HG02623 (cell line): ENCODE measurements around the gene ZNF888.
A peak's percentile ranks its signal among the peaks of the same experiment; 100 is the strongest.
"Not testable (repeated sequence)": the region's sequence is repeated elsewhere in the genome, so short reads cannot be mapped to it uniquely, and the experiment has no call there.

Experiments used
- ATAC-seq: cut with Tn5 transposase; IDR thresholded peaks from one replicate; pipeline ENCODE4 v1.9.1; 2021; ENCODE audit warnings: moderate library complexity; ENCODE audit not compliant: unreplicated experiment

Gene ZNF888

DNA sequence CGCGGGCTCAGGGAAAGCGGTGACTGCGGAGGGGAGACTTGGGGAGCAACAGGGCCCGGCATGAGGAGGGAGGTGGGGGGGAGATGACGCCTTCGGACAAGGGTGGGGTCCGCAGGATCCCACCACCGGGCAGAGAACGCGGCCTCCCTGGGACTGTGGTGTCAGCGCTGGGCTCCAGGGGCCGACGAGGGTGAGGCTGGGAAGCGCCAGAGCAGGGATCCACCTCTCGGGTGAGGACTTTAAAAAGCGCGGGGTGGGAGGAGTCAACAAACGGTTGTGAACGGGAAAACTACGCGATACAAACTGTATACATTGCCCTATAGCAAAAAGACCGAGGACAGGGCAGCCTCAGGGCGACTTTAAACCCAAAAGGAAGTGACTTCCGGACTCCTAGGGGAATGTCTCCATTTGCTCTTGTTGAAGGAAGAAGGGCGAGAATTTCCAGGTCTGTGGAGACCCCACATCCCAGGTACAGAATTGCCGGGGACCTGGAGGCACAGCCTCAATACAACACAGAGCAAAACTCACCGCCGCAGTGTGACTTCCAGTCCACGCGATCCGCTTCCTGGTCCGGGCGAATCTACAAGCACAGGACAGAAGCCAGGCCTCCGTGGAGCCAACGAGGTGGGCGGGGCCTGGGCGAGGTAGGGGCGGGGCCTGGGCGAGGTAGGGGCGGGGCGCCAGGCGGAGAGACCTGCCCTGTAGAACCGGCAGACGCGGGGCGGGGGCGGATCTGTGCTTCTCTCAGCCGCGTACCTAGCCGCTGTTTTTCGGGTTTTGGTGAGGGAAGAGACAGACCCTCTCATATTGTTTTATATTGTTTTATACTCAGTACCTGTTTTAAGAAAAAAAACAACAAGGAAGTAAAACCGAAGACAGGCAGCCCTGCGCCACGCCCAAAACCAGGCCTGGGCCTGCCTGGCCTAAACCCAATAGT is at the start of gene ZNF888:
Gene ZNF888 (minus strand): TSS at position 588 of the 937 bp plus-strand sequence. CDS start 5,555 bp downstream, outside the sequence.
- ATAC-seq: peak; percentile 74

DNA sequence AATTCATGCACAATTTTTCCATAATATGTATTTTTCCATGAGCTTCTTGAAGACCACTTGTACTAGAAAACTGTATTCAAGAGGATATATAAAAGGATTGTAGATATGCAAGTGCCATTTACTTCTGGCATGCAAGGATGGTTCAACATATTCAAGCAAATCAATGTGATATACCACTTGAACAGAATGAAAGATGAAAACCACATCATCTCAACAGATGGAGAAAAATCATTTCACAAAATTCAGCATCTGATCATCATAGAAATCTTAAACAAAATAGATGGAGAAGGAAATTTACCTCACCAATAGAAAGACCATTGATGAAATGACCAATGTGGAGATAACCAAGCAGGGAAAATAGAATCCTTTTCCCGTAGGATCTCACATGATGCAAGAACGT is 44.5 kb upstream of the ZNF888 start:
- ATAC-seq: no peak

DNA sequence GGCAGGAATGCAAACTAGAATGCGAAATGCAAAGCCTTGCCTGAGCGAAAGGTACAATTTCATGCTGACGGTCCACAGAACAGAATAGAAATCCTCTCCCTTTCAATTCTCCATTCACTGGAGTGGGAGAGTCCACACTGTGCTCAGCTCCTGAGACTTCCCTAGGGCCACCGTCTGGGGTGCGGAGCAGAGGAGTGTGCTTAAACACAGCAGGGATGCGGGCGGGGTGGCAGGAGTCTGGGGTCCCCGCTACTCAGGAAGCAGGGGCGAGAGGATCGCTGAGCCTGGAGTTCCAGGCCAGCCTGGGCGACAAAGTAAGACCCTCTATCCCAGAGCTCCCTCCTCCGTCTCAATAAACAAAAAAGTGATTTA is 40.0 kb upstream of the ZNF888 start:
- peak; percentile 11 for ATAC-seq

DNA sequence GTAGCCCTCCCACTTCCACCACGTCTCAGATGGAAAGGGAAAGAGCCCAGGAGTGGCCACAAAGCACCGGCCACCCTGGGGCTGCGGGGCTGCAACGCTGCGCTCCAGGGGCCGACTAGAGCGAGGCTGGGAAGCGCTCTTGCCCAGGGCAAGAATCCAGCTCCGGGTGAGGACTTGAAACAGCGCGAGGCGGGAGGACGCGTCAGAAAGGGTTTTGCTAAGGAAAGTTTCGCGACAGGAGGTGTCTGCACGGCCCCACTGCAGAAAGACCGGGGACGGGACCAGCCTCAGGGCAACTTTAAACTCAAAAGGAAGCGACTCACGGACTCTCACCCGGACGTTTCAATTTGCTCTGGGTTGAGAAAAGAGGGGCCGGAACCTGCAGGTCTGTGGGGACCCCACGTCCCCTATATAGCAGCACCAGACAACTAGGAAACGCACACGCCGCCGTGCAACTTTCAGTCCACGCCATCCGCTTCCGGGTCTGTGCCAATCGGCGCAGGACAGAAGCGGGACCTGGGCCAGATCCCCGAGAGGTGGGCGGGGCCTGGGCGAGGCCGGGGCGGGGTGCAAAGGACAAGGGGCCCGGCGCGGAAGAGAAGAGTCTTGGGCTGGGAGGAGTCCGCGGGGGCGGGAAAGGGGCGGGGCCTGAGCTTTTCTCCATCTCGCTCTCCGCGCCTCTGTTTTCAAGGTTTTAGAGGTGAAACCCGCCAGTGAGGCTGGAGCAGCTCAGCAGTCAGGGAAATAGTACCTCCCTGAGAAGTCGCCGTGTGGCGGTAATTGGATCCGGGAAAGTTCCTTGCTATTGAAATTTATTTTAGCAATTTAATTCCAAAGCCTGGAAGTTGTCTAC is 39.4 kb upstream of the ZNF888 start, which contains the start of gene ZNF816:
Gene ZNF816 (minus strand): TSS at position 488 of the 853 bp plus-strand sequence. CDS start 6,792 bp downstream, outside the sequence.
- peak; percentile 94 for ATAC-seq

DNA sequence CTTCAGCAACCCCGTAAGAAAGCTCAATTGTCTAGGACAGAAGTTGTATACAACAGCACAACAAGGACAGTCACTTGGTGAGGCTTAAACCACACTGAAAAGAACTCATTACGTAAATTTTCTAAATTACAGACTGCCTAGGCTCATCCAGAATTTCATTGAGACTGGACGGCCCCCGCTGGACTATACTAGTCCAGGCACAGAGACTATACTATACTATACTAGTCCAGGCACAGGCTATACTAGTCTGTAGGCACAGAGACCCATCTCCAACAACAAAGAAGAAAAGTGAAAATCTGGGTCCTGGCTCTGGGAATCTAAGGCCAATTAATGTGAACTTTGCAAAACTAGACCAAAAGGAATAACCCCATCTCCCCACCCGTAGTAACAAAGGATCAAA is 38.8 kb upstream of the ZNF888 start:
- ATAC-seq: no peak

DNA sequence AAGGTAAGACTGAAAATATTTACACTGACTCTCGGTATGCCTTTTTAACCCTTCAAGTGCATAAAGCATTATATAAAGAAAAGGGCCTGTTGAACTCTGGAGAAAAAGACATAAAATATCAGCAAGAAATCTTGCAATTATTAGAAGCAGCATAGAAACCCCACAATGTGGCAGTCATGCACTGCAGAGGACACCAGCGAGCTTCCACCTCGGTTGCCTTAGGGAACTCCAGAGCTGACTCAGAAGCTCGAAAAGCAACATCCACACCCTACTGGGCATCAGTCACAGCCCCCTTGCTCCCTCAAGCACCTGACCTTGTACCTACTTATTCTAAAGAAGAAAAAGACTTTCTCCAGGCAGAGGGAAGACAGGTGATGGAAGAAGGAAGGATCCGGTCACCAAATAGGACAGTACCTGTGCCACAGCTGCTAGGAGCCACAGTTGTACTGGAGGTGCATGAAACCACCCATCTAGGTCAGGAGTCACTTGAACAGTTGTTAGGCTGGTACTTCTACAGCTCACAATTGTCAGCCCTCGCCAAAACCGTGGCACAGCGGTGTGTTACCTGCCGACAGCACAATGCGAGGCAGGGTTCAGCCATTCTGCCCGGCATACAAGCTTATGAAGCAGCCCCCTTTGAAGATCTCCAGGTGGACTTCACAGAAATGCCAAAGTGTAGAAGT is 36.5 kb upstream of the ZNF888 start:
- no peak for ATAC-seq

DNA sequence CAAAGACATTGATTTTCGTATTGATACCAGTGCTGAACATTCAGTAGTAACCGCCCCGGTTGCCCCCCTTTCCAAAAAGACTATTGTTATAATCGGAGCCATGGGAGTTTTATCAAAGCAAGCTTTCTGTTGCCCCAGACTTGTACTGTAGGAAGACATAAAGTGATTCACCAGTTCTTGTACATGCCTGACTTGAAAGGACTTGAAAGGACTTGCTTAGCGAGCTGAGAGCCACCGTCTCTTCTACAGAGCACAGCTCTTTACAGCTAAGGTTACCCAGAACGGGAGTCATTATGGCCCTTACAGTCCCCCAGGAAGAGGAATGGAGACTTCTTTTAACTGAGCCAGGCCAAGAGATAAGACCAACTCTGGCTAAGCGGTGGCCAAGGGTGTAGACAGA is 34.4 kb upstream of the ZNF888 start:
- ATAC-seq: no peak

DNA sequence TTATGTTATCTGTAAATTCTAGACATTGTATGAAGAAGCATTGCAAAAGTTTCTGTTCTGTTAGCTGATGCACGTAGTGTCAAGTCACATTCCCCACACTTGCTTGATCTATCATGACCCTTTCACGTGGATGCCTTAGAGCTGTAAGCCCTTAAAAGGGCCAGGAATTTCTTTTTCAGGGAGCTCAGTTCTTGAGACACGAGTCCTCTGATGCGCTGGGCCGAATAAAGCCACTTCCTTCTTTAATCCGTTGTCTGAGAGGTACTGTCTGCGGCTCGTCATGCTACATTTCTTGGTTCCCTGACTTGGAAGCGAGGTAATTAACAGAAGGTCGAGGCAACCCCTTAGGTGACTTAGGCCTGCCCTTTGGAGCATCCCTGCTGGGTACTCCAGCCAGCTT is 33.7 kb upstream of the ZNF888 start:
- no peak for ATAC-seq

DNA sequence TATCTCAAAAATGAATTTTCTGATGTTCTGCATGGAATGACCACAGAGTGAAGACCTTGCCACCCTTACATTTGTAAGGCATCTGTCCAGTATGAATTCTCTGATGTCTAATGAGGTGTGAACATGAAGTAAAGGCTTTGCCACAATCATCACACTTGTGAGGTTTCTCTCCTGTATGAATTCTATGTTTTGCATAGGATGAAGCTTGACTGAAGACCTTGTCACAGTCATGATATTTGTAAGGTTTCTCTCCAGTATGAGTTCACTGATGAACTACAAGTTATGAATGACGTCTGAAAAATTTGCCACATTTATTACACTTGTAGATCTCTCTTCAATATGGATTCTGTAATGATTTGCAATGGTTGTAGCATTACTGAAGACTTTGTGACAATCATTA is 26.2 kb upstream of the ZNF888 start:
- ATAC-seq: no peak

DNA sequence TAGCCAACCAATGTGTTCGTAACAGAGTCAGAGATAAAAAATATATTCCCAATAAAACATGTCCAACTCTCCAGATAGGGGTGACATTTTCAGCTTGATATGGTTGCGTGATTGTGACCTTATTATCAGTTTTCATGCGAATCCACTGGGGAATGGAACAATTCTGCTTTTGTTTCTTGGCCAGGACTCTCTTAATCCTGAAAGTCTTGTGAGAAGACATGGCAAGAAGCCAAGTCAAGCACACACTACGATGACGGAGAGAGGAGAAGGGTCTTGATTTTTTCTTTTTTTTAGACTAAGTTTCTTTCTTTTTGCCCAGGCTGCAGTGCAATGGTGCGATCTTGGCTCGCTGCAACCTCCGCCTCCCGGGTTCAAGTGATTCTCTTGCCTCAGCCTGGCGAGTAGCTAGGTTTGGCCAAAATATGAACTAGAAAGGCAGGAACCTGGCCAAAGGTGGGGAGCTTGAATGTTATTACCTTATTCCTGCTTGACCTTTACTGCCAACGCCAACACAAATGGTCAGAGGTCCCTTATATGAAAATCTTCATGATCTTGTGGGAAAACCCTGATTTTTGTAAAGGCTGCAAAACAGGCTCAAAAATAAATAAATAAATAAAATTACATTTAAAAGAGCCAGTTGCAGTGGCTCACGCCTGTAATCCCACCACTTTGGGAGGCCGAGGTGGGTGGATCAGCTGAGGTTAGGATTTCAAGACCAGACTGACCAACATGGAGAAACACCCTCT is 25.0 kb upstream of the ZNF888 start:
- ATAC-seq: no peak

DNA sequence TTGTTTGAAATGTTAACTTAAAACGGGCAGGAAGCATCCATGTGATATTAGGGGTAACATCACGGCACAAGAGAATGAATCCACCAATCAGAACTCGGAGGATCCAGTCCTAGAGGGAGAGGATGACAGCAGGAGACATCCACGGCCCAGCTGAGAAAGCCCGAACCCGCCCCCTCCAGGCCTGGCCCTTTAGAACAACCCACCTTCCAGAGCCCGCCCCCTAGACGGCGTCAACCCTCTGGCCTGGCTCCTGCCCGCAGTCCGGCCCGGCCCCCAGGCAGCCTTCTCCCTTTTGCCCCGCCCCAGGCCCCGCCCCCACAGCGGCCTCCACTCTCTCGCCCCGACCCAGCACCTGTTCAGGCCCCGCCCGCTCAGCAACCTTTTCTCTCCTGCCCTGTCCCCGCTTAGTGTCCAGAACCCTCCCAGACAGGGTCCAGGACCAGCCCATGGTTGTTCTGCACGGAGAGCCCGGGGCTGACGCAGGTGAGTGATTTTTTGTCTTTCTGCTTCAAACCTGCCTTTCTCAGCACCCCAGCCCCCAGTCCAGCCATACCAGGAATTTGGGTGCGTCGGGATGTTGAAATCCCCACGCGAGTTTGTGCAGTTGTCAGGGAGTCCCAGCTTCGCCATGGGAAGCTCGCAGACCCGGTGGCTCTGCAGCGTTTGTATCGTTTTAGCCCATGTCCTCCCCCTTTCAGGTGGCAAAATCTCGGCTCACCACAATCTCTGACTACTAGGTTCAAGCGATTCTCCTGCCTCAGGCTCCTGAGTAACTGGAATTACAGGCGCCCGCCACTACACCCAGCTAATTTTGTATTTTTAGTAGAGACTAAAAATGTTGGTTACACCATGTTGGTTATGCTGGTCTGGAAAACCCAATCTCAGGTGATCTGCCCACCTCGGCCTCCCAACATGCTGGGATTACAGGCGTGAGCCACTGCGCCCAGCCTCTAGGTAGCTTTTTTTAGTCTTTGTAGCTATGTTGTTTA is 23.4 kb upstream of the ZNF888 start:
- ATAC-seq: no peak

DNA sequence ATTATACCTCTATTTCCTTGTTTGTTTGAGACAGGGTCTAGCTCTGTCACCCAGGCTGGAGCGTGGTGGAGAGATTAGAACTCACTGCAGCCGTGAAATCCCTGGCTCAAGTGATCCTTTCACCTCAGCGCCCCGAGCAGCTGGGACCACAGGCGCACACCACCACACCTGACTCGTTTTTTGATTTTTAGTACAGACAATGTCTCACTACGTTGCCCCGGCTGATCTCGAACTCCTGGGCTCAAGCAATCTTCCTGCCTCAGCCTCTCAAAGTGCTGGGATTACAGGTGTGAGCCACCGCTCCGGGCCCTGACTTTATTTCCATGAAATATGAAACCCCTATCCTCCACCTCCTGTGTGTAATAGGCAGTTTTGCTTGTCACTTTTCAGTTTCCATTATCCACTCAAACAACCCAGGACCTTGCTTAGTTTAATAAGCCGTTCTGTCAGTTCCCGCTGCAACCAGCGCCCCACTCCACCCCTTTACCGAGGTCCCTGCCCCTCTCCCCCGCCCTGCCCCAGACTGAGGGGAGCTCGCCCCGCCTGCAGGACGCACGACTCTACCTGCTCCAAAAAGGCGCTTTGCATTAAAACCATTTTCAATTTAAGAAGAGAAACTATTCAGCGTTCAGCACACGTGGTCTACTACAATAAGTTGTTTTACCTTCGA is 22.6 kb upstream of the ZNF888 start:
- no peak for ATAC-seq

DNA sequence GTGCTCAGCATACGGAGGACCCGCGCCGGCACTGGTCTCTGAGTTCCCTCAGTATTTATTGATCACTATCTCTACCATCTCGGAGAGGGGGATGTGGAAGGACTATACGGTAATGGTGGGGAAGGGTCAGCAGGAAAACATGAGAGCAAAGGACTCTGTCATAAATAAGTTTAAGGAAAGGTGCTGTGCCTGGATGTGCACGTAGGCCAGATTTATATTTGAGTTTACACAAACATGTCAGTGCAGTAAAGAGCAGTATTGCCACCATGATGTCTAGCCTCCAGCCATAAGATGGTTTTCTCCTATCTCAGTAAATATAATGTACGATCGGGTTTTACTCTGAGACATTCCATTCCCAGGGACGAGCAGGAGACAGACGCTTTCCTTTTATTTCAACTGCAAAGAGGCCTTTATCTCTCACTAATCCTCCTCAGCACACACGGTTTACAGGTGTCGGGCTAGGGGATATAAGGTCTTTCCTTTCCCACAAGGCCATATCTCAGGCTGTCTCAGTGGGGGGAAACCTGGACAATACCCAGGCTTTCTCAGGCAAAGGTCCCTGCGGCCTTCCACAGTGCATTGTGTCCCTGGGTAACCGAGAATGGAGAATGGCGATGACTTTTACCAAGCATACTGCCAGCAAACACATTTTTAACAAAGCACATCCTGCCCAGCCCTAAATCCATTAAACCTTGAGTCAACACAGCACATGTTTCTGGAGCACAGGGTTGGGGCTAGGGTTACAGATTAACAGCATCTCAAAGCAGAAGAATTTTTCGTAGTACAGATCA is 21.7 kb upstream of the ZNF888 start:
- not testable (repeated sequence) for ATAC-seq

DNA sequence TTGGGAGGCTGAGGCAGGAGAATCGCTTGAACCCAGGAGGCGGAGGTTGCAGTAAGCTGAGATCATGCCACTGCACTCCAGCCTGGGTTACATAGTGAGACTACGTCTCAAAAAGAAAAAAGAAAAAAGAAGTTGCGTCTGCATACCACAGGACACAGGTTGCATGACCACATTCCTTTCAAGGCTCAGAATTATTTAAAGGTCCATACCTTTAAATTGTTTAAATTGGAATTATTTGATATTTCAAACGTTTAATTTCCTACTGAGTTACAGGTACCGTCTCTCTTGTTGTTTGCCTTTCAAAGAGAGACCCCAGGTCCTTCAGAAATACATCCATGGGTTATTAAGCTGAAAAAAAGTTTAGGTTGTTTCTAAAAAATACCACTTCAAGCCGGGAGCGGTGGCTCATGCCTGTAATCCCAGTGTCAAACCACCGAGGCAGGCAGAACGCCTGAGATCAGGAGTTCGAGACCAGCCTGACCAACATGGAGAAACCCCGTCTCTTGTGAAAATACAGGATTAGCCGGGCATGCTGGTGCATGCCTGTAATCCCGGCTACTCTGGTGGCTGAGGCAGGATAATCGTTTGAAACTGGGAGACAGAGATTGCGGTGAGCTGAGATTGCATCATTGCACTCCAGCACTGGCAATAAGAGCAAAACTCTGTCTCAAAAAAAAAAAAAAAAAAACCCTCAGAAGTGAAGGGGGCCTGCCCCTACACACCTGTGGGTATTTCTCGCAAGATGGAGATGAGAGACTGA is 20.8 kb upstream of the ZNF888 start:
- no peak for ATAC-seq

DNA sequence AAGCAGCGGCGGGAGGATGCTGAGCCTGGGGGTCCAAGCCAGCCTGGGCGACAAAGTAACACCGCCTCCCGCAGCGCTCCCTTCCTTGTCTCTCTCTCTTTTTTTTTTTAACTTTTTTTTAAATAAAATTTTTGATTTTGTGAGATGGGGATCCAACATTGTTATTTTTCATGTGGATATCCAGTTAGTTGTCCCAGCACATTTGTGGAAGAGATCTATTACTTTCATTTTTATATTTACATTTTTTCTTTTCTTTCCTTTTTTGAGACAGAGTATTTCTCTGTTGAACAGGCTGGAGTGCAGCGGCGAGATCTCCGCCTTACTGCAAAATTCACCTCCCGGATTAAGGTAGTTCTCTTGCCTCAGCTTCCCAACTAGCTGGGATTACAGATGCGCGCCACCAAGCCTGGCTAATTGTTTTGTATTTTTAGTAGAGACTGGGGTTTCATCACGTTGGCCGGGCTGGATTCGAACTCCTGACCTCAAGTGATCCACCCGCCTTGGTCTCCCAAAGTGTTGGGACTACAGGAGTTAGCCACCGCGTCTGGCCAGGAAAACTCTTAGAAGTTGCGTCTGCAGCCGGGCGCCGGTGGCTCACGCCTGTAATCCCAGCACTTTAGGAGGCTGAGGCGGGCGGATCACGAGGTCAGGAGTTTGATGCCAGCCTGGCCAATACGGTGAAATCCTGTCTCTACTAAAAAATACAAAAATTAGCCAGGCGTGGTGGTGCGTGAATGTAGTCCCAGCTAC is 20.1 kb upstream of the ZNF888 start:
- no peak for ATAC-seq

DNA sequence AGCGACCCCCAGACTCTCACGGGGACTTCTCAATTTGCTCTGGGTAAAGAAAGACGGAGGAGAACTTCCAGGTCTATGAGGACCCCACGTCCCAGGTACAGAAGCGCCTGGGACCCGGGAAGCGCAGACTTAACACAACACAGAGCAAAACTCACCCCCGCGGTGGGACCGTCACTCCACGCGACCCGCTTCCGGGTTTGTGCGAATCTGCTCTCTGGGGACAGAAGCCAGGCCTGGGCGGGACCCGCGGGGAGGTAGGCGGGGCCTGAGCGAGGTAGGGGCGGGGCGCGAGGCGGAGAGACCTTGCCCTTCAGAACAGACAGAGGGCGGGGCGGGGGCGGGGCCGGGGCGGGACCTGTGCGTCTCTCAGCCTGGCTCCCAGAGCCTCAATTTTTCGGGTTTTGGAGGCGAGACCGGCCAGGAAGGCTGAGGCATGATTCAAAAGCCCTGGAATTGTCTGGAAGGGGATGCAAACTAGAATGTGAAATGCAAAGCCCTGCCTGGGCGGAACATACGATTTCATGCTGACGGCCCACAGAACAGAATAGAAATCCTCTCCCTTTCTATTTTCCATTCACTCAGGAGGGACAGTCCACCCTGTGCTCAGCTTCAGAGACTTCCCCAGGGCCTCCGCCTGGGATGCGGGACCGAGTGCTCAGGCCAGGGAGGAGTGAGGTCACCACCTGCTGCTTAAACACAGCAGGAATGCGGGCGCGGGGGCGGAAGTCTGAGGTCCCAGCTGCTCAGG is 19.3 kb upstream of the ZNF888 start:
- ATAC-seq: peak; percentile 92
